Prostate gland (tissue), 2 donors: Measurements from ENCODE around the gene ZNF423.

Source experiments
- CTCF ChIP-seq, 4 experiments: fragments of 200-600 bp in 2 of 4; fragments of 450-650 bp in 2 of 4; sonication (generic) in 2 of 4; IDR thresholded peaks; 1 replicate in 3 of 4; 2 replicates in 1 of 4; pipeline ENCODE4 v1.5.1; 2016 to 2019; ENCODE audit warnings: antibody characterized with exemption in 4 of 4, mild to moderate bottlenecking in 2 of 4, moderate library complexity in 2 of 4
- POLR2A ChIP-seq: fragments of 450-650 bp; IDR thresholded peaks from one replicate; pipeline ENCODE4 v1.6.1; 2016; ENCODE audit warnings: antibody characterized with exemption, mild to moderate bottlenecking
- POLR2AphosphoS5 ChIP-seq: sonication (generic); formaldehyde crosslinking; IDR thresholded peaks from one replicate; pipeline ENCODE4 v1.6.1; 2017; ENCODE audit warnings: antibody characterized with exemption

- TF ChIP-seq CTCF (IDR thresholded peaks at IDR 0.05) (no peak), POLR2A (no peak), POLR2AphosphoS5 (no peak)
Observed at GRCh38 chr16:49527611-49528010, 328.3 kb downstream of the ZNF423 start.
